GM23248 (cell line): ENCODE results near the gene BEAN1.

Experiments used
- EZH2 ChIP-seq: fragments of 200-600 bp; sonication (generic); IDR thresholded peaks from 2 replicates; pipeline ENCODE4 v1.6.1; 2018; ENCODE audit warnings: antibody characterized with exemption, mild to moderate bottlenecking; ENCODE audit not compliant: insufficient read depth, poor library complexity, severe bottlenecking
- EZH2phosphoT487 ChIP-seq: fragments of 200-600 bp; sonication (generic); IDR thresholded peaks from 2 replicates; pipeline ENCODE4 v1.6.1; 2018; ENCODE audit warnings: antibody characterized with exemption, moderate library complexity, mild to moderate bottlenecking, low read depth; ENCODE audit not compliant: insufficient read depth

DNA sequence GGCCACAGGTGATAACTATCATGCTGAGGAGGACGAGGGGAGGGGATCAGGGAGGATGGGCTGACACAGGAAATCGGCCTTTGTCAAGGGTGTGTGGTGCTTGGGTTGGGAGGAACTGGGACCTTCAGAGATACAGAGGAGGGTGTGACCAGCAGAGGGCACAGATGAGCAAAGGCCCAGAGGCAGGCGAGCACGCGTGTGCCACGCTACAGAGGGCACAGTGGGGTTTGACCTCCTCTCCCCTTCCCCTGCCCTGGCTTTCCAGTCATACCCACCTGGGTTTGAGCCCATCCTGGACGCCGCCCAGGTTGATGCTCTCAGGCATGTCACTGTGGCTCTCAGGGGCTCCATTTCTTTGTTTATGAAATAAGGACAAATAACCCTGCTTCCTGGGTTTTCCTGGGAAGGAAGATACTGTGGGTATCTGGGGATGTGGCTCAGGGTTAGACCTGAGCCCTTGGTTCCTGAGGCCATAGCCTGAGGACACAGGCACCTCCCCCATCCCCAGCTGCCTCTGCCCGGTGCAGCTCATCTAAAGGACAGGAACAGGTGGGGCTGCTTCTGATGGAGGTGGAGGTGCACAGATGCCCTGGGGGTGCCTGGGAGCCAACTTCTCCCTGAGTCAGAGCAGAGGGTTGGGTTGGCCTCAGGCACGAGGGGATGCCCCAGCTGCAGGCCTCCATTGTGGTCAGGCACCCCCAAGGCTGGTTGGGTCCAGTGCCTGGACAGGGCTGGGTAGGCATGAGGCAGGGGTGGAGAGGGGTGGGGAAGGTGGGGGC, 51.8 kb downstream of the BEAN1 start:
- TF ChIP-seq EZH2, result no peak
- TF ChIP-seq EZH2phosphoT487, result no peak
